GM19043 (cell line): Measurements from ENCODE around the gene PLA2G4F.

Source experiments
- ATAC-seq: cut with Tn5 transposase; IDR thresholded peaks from one replicate; pipeline ENCODE4 v1.9.1; 2021; ENCODE audit warnings: low read depth; ENCODE audit not compliant: unreplicated experiment

The PLA2G4F gene

GRCh38 chr15:42133886-42134502 lies 22.4 kb downstream of the PLA2G4F start:
- ATAC-seq: no peak

DNA sequence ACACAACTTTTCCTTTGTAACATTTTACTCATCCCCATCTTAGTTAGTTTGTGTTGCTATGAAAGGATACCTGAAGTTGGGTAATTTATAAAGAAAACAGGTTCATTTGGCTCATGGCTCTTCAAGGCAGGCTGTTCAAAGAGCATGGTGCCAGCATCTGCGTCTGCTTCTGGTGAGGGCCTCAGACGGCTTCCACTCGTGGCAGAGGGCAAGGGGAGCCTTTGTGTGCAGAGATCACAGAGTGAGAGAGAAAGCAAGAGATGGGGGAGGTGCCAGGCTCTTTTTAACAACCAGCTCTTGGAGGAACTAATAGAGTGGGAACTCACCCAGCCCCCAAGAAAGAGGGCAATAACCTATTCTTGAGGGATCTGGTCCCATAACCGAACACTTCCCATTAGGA lies 23.1 kb downstream of the PLA2G4F start:
- no peak for ATAC-seq

DNA sequence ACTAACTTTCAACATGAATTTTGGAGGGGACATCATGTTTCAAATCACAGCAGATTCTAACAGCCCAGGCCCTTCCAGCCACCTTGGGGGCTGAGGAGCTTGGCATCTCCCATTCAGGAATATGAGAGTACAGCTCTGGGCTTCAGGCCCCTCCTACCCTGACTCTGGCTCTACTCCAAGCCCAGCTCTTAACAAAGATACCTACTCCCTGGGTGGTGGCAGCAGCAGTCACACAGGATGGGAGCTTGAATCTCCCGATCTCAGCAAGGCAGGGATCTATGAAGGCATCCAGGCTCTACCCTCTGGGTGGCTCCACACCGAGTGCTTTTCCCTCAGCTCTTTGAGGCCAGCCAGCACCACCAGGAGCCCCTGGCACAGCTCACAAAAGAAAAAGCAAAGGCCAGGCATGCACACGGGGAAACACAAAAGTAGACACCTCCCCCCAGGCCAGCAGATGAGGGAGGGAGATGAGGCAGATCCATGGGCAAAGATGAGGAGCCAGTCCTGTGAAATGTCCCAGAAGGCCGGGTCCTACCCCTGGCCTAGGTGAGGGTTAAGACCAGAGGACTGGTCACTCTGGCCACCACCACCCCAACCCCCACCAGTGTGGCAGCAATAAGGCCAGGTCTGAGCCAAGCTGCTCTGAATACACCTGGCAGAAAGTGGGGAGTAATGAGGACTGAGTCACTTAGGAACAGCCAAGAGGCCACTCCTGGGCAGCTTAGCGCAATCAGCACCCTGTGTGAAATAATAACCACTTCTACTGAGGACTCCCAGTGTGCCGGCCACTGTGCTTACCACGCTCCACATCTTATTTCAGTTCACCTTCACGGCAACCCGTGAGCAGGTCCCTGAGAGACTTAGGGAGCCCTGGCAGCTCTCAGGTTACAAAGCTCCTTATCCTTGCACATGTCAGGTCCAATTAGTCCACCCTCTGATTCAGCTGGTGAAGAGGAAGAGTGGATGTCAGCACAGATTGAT lies 24.3 kb downstream of the PLA2G4F start:
- no peak for ATAC-seq

GRCh38 chr15:42131006-42131405 lies 25.4 kb downstream of the PLA2G4F start:
- ATAC-seq: no peak

DNA sequence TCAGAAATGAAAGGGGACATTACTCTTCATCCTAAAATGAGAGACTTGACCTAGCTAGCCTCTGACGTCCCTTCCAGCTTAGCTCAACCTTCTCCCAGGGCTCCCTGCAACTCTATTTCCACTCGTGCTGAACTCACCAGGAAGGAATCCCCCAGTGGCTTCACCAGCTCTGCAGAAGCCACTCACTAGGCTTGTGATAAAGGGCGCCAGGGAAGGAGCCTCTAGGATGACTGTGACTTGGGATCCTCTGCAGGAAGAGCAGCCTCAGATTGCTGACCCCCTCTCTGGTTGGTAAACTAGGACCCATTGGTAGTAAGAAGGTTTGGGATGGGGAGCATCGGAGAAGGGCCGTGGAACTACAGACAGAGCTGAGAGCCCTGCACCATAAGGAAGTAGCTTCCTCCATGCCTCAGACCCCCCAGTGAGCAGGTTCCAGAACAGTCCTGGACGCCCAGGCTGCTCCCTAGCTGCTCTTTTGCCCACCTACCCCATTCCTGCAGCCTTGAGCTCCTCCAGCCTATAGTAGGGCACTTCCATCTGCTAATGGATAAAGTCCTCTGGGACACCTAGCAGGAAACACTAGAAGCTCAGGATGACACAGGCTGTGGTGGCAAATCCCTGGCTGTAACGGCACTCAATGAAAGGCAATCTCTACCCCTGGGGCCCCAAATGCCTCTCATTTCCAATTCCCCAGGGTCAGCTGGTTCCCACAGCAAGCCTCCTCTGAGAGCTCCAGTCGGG lies 26.0 kb downstream of the PLA2G4F start:
- no peak for ATAC-seq

- no peak for ATAC-seq
Observed at GRCh38 chr15:42129364-42129763, 27.1 kb downstream of the PLA2G4F start.

DNA sequence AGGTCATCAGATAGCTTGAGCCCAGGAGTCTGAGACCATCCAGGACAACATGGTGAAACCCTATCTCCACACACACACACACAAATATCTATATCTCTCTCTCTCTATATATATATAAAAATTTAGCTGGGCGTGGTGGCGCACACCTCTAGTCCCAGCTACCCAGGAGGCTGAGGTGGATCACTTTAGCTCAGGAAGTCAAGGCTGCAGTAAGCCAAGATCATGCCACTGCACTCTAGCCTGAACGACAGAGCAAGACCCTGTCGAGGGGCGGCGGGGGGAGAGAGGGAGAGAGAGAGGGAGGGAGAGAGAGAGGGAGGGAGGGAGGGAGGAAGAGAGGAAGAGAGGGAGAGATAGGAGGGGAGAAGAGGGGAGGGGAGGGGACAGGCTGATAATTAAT lies 28.0 kb downstream of the PLA2G4F start:
- ATAC-seq: no peak

DNA sequence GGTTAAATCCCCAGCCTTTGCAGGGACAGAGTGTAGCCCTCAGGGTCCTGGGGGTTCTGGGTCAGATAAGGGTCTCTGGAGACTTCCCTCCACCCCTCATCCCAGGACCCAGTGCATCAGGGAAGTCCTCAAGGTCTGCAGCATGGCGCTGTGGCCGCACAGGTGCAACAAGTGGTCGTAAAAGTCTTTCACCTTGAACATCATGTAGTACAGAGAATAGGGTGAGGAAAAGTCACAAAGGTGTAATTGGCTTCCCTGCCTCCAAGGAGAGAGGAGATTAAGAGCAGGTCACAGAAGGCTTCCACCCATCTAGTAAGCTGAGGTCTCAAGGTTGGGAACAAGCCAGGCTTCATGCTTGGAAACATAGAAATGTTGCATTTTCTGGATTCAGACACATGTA lies 32.9 kb downstream of the PLA2G4F start:
- no peak for ATAC-seq

- ATAC-seq: no peak
Observed at GRCh38 chr15:42121682-42122081, 34.8 kb downstream of the PLA2G4F start.

DNA sequence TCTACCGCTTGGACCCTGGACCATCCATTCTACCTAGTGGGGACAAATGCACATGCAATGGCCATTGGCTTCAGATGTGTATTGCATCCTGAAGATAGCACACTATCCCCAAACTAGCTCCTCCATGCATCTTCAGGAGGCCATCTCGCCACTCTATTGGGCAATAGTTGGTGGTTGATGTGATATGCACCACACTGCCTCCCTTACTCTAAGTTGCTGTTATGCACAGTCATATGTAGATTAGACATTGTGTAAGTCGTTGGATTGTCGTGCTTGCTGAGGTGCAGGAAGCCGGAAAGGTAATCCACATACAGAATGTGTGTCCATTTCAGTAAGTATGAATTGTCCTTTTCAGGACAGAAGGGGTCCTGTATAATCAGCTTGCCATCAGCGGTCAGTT lies 35.4 kb downstream of the PLA2G4F start:
- ATAC-seq: no peak

DNA sequence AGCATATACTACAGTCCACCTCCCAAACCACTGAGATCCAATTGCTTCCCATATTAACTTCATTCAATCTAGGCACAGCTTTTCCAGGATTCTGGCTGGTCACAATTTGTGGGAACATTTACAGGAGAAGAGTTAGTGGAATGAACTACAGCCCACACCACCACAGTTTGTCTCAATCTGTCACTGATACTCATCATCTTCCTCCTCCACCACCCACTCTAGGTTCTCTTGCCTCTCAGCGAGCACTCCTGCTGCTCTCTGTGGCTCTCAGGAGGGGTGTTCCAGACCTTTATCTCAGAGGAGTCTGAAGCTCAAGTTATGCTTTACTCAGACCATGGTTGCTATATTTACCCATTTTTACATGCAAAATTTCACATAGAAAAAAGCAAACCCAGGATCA lies 36.2 kb downstream of the PLA2G4F start:
- ATAC-seq: no peak

GRCh38 chr15:42119446-42119760 lies 37.0 kb downstream of the PLA2G4F start:
- no peak for ATAC-seq

DNA sequence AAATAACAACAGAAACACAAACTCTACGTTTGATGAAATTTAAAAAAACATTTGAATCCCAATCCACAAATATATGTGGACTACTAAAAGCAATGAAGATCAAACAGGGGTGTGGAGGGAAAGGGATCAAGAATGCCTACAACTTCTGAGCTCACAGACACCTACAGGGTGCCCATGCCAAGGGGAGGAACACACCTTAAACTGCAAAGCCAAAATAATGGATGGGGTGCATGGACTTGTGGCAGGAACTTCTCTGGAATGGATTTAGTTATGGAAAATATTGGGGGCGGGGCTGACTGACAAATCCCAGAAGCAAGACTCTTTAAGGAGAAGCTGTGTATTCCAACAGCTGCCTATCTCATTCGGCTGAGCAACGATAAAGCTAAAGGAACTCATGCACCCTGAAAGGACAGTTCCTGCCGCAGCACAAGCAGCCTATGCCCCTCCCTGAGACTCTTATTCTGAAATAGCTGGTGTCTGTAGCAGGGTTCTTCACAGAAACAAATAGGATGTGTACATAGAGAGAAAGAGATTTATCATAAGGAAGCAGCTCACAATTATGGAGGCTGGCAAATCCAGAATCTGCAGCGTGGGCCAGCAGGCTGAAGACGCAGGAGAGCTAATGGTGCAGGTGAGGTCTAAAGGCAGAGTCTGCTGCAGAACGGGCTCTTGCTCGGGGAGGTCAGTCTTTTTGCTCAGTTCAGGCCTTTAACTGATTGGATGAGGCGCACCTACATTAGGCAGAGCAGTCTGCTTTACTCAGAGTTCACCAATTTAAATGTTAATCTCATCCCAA lies 37.6 kb downstream of the PLA2G4F start:
- ATAC-seq: no peak

DNA sequence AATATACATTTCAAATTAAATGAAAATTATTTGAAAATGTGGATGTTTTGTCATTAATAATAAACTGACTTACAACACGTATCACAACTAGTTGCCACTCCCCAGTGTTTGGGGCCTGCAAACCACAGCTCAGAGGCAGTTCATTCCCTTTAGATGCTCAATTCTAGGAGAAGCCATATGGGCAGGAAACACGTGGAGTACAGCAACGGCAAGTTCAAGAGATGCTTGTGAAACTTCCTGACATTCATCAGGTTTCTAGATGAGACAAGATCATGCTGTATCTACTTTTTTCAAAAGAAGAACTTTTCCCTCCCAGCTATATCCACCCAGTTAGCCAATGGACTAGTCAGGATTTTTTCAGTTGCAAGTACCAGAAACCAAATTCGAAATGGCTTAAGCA lies 44.5 kb downstream of the PLA2G4F start:
- no peak for ATAC-seq

DNA sequence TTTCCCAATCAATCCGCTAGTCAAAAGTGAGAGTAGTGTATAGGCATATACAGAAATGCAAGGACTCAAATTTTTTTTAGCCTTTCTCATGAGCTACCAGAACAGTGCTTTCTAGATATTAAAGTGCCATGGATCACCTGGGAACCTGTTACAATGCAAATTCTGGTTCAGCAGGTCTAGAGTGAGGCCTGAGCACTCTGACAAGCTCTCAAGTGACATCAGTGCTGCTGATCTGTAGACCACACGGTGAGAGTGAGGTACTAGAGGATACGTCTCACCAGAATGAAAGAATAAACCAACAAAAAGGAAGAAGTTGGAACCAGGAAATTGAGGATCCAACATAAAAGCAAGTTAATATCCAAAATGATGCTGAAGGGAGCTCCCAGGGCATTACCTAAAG lies 46.1 kb downstream of the PLA2G4F start:
- no peak for ATAC-seq

DNA sequence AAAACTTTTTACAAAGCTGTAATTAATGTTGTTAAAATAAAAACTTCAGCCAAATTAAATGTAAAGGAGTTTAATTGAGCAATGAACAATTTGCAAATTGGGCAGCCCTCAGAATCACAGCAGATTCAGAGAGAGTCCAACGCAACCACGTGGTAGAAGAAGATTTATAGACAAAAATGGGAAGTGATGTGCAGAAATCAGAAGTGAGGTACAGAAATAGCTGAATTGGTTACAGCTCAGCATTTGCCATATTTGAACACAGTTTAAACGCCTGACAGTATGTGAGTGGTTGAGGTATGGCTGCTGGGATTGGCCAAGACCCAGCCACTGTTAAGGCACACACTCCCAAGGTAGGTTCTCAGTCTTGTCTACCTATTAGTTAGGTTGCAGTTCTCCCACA lies 47.6 kb downstream of the PLA2G4F start:
- no peak for ATAC-seq

GRCh38 chr15:42108189-42108588 lies 48.2 kb downstream of the PLA2G4F start:
- no peak for ATAC-seq

DNA sequence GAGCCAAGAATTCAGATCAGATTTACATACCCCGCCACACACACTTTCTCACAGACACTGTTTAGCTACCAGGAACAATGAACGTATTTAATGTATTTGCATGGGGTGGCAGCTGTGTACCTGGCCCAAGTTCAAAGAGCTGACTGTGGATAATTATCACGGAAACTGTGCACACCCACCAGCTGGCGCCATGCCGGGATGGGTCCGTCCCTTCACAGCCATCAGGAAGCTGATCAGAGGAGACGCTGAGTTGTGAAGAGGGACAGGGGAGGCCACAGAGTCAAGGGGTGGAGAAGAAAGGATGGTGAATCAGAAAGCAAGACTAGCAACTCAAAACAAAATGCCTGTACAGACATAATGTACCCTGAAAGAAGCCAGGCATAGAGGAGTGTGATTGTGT lies 49.0 kb downstream of the PLA2G4F start:
- ATAC-seq: no peak

DNA sequence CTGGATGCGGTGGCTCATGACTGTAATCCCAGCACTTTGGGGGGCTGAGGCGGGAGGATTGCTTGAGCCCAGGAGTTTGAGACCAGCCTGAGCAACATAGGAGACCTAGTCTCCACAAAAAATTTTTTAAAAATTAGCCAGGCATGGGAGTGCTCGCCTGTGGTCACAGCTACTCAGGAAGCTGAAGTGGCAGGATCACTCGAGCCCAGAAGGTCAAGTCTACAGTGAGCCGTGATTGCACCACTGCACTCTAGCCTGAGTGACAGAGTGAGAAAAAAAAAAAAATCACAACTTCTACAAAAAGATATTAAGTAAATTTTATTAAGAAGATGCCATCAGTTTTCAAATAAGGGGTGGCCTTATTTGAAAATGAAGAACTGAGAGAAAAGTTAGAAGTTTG lies 50.1 kb downstream of the PLA2G4F start:
- ATAC-seq: no peak

DNA sequence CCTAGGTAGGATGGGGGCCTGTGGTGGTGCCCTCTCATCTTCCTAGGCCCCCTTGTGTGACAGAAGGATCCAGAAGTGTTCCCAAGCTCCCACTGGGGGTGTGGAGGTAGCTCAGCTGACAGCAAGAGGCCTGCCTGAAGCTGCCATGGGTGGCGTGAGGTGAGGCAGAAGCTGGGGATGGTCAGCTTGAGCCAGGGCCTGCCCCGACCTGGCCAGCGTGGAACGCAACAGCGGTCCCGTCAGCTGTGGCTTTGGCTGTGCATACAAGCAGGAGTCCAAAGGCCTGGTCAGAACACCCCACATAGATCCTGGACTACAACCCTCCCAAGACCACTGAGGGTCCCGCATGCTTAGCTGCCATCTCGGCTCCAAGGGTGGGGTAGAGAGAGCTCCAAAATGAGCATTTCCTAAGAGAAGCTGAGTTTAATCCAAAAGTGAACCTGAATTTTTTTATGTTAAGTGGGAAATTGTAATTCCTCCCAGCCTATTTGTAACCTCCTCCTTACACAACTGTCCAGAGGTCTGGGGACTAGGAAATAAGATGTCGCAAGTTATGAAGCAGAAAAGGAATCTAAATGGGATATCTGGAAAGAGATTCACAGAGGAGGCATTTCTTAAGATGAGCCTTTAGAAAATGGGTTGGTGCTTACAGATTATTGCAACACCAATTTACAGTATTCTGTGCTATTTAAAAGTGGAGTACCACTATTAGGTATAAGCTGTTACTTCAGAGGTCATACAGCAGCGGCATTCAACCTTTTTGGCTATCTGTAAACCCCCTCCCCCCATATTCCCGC lies 52.1 kb downstream of the PLA2G4F start:
- ATAC-seq: no peak
